Lung (tissue), 12 donors: ENCODE measurements around the gene NPL. TPM values are rescaled to one million over a fixed set of nuclear protein-coding genes. Genes with fewer than 3 reads are reported as not detected.

Source experiments
- ATAC-seq: fragments of 200-7000 bp; cut with Tn5 transposase; one replicate; pipeline ENCODE4 v1.9.1; 2020; ENCODE audit warnings: moderate number of reproducible peaks; ENCODE audit not compliant: insufficient read depth, low FRiP score
- DNase-seq, 3 donors: peaks; one replicate each; pipeline ENCODE4 v3.0.0-alpha.2; 2013 to 2017
- H3K27ac ChIP-seq, 2 donors: one replicate each; pipeline ENCODE4 v1.5.1; 2013; ENCODE audit warnings: mild to moderate bottlenecking in 2 of 2, moderate library complexity in 2 of 2, control low read depth in 1 of 2, inconsistent platforms in 1 of 2, low read depth in 1 of 2, low read length in 1 of 2
- H3K27me3 ChIP-seq, 3 donors: one replicate each; pipeline ENCODE4 v1.5.1; 2013; ENCODE audit warnings: low read length in 2 of 3; ENCODE audit not compliant: control insufficient read depth in 3 of 3, insufficient read depth in 3 of 3
- H3K36me3 ChIP-seq, 4 donors: one replicate each; pipeline ENCODE4 v1.5.1; 2013; ENCODE audit warnings: low read length in 4 of 4, mild to moderate bottlenecking in 1 of 4, moderate library complexity in 1 of 4; ENCODE audit not compliant: control insufficient read depth in 4 of 4, insufficient read depth in 4 of 4
- H3K4me1 ChIP-seq, 5 donors: one replicate each; pipeline ENCODE4 v1.5.1; 2013; ENCODE audit warnings: low read length in 5 of 5, mild to moderate bottlenecking in 2 of 5, moderate library complexity in 1 of 5; ENCODE audit not compliant: control insufficient read depth in 5 of 5, insufficient read depth in 5 of 5
- H3K4me3 ChIP-seq: one replicate; pipeline ENCODE4 v1.5.1; 2013; ENCODE audit warnings: mild to moderate bottlenecking, control low read depth, moderate library complexity
- H3K9ac ChIP-seq, 2 donors: one replicate each; pipeline ENCODE4 v1.5.1; 2013; ENCODE audit warnings: low read length in 2 of 2, control low read depth in 1 of 2; ENCODE audit not compliant: insufficient read depth in 1 of 2
- H3K9me3 ChIP-seq, 4 donors: one replicate each; pipeline ENCODE4 v1.5.1; 2013; ENCODE audit warnings: low read length in 3 of 4, mild to moderate bottlenecking in 1 of 4, moderate library complexity in 1 of 4; ENCODE audit not compliant: control insufficient read depth in 4 of 4, insufficient read depth in 3 of 4
- WGBS, 2 donors: extraction: QIAGEN DNeasy Blood & Tissue Kit; methylation state at CpG; one replicate each; pipeline ENCODE4 v1.1.7; 2013; 5-methylcytosine and 5-hydroxymethylcytosine counted together
- polyA plus RNA-seq, 2 donors: library from polyadenylated mRNA; stranded (reverse); fragments of 200-250 nt; gene quantifications; one replicate each; pipeline ENCODE4 v1.2.1, GENCODE V29; 2013
- total RNA-seq, 2 donors: library from RNA; depleted of rRNA in 1 of 2; stranded (reverse); fragments of >200 nt in 1 of 2; gene quantifications; one replicate each; pipeline ENCODE4 v1.2.1, GENCODE V29; 2014 to 2021
- TF ChIP-seq, protein P1 (sequence below): IDR thresholded peaks from 2 replicates; pipeline ENCODE4 v1.5.1; 2012; ENCODE audit warnings: mild to moderate bottlenecking; ENCODE audit errors: control extremely low read depth, extremely low read depth
- donor health status: control.
- donor health status: control.
- donor health status: Bipolar disorder and iron deficiency.
- donor health status: healthy.
- donor health status: DM: yes; HTN: yes; CAD: no.

The NPL gene
- total and polyA plus RNA-seq, 4 donors: 31.9 to 116 (median 57.3) TPM

DNA sequence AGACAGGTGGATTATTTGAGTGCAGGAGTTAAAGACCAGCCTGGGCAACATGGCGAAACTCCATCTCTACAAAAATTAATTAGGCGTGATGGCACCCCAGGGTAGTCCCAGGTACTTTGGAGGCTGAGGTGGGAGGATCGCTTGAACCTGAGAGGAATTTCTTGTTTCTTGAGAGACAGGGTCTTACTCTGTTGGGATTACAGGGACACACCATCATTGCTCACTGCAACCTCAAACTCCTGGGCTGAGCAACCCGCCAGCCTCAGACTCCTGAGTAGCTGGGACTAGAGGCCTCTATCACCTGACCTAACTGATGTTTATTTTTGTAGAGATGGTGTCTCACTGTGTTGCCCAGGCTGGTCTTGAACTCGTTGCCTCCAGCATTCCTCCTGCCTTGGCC lies 74.4 kb downstream of the NPL start:
- Histone ChIP-seq H3K4me3 (no peak overlapping the region), H3K27ac (no peak overlapping the region), H3K27me3 (no peaks in the 10 kb centered on the region), H3K36me3 (peaks cover 19 to 72% (median 44%) of the 10 kb centered on the region in 4 donors), H3K9me3 (no peaks in the 10 kb centered on the region), H3K4me1 (no peaks in the 10 kb centered on the region), H3K9ac (no peak overlapping the region)
- TF ChIP-seq, protein P1, sequence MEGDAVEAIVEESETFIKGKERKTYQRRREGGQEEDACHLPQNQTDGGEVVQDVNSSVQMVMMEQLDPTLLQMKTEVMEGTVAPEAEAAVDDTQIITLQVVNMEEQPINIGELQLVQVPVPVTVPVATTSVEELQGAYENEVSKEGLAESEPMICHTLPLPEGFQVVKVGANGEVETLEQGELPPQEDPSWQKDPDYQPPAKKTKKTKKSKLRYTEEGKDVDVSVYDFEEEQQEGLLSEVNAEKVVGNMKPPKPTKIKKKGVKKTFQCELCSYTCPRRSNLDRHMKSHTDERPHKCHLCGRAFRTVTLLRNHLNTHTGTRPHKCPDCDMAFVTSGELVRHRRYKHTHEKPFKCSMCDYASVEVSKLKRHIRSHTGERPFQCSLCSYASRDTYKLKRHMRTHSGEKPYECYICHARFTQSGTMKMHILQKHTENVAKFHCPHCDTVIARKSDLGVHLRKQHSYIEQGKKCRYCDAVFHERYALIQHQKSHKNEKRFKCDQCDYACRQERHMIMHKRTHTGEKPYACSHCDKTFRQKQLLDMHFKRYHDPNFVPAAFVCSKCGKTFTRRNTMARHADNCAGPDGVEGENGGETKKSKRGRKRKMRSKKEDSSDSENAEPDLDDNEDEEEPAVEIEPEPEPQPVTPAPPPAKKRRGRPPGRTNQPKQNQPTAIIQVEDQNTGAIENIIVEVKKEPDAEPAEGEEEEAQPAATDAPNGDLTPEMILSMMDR: no peak
- DNase-seq: no peak
- ATAC-seq: no peak
- WGBS, 2 donors: 95 to 97% methylated on average over 5 of the region's 5 CpGs

DNA sequence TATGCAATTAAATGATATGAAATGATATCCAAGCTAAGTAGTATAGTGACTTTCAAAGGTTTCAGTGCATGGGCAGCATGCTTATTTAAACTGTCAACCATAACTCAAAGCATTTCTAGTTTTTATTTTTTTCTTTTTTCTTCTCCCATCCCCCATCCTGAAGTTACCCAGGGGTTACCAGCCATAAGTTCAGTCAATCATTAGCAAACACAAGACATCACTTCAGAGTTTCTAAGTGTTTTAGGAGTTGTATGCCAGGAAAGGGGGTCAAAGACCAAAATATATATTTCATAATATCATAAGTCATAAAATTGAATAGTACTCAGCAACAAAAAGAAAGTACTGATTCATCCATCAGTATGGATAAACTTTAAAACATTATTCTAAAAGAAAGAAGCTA lies 78.3 kb downstream of the NPL start:
- no peak for DNase-seq
- H3K9ac ChIP-seq: no peak overlapping the region
- H3K9me3 ChIP-seq: no peaks in the 10 kb centered on the region
- no peak overlapping the region for H3K27ac ChIP-seq
- no peaks in the 10 kb centered on the region for H3K27me3 ChIP-seq
- peaks cover 21 to 68% (median 35%) of the 10 kb centered on the region in 4 donors for H3K36me3 ChIP-seq
- TF ChIP-seq, protein P1: no peak
- no peak for ATAC-seq
- no peaks in the 10 kb centered on the region for H3K4me1 ChIP-seq
- no peak overlapping the region for H3K4me3 ChIP-seq

DNA sequence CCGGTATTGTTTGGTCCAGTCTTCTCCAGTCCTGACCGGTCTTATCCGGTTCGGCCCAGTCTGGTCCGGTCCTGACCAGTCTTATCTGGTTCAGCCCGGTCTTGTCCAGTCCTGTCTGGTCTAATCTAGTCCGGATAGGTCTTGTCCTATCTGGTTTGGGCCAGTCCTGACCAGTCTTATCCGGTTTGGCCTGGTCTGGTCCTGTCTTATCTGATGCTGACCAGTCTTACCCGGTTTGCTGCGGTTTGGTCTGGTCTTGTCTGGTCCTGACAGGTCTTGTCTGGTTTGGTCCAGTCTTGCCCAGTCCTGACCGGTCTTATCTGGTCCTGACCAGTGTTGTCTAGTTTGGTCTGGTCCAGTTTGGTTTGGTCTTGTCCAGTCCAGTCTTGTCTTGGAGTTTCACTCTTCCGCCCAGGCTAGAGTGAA lies 79.7 kb downstream of the NPL start:
- 97 to 98% methylated on average over 12 of the region's 12 CpGs for WGBS, 2 donors
- Histone ChIP-seq H3K9me3 (no peaks in the 10 kb centered on the region), H3K27me3 (no peaks in the 10 kb centered on the region), H3K4me1 (no peaks in the 10 kb centered on the region), H3K27ac (no peak overlapping the region), H3K9ac (no peak overlapping the region), H3K4me3 (no peak overlapping the region), H3K36me3 (peaks cover 22 to 75% (median 41%) of the 10 kb centered on the region in 4 donors)
- DNase-seq: peak; percentile 18 to 45 (median 18)
- no peak for ATAC-seq
- TF ChIP-seq, protein P1: no peak

DNA sequence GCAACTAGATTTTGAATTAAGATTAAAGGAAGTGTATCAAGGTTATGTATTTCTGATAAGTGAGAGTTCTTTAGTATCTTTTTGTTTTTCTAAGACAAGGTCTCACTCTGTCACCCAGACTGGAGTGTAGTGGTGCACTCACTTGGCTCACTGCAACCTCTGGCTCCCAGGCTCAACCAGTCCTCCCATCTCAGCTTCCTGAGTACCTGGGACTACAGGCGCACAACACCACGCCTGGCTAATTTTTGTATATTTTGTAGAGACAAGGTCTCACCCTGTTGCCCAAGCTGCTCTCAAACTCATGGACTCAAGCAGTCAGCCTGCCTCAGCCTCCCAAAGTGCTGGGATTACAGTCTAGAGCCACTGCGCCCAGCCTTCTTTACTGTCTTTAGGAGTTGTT lies 83.3 kb downstream of the NPL start:
- 94 to 96% methylated on average over 3 of the region's 3 CpGs for WGBS, 2 donors
- H3K27ac ChIP-seq: no peak overlapping the region
- no peak overlapping the region for H3K4me3 ChIP-seq
- peaks cover 32 to 80% (median 59%) of the 10 kb centered on the region in 4 donors for H3K36me3 ChIP-seq
- no peaks in the 10 kb centered on the region for H3K4me1 ChIP-seq
- no peak overlapping the region for H3K9ac ChIP-seq
- H3K27me3 ChIP-seq: no peaks in the 10 kb centered on the region
- ATAC-seq: no peak
- no peak for DNase-seq
- H3K9me3 ChIP-seq: no peaks in the 10 kb centered on the region
- TF ChIP-seq, protein P1: no peak
